Stimulated activated effector memory CD8-positive, alpha-beta T cell treated with anti-CD3 and anti-CD28 coated beads, Interleukin-12 subunit alpha, Interleukin-12 subunit beta, amount 100 ng/mL, for 72 hours (primary cell): ENCODE data around the gene ZNF516.

Experiments
- ATAC-seq: fragments of 150-1000 bp; cut with Tn5 transposase; 2 replicates; pipeline ENCODE4 v1.10.0; 2021
- DNase-seq, 2 donors: peaks; one replicate each; pipeline ENCODE4 v3.0.0; 2021 to 2022; ENCODE audit warnings: low spot score in 2 of 2
- H3K27ac Mint-ChIP-seq: one replicate; pipeline ENCODE4 v1.8.0; 2022; ENCODE audit warnings: mild to moderate bottlenecking, mixed read lengths
- H3K36me3 Mint-ChIP-seq: one replicate; pipeline ENCODE4 v1.8.0; 2022; ENCODE audit warnings: mild to moderate bottlenecking, mixed read lengths
- H3K4me1 Mint-ChIP-seq: one replicate; pipeline ENCODE4 v1.8.0; 2022; ENCODE audit warnings: mixed read lengths
- H3K4me3 Mint-ChIP-seq: one replicate; pipeline ENCODE4 v1.8.0; 2022; ENCODE audit warnings: mild to moderate bottlenecking, mixed read lengths
- H3K9me3 Mint-ChIP-seq: one replicate; pipeline ENCODE4 v1.8.0; 2022; ENCODE audit warnings: mixed read lengths

Gene ZNF516

GRCh38 chr18:76425146-76426131, 69.6 kb downstream of the ZNF516 start:
- DNase-seq (no peak), ATAC-seq (no peak)
- H3K27ac Mint-ChIP-seq = no peak overlapping the region
- H3K4me1 Mint-ChIP-seq = peaks cover 6% of the 10 kb centered on the region
- H3K4me3 Mint-ChIP-seq = no peak overlapping the region
- H3K36me3 Mint-ChIP-seq = no peaks in the 10 kb centered on the region
- H3K9me3 Mint-ChIP-seq = no peaks in the 10 kb centered on the region

DNA sequence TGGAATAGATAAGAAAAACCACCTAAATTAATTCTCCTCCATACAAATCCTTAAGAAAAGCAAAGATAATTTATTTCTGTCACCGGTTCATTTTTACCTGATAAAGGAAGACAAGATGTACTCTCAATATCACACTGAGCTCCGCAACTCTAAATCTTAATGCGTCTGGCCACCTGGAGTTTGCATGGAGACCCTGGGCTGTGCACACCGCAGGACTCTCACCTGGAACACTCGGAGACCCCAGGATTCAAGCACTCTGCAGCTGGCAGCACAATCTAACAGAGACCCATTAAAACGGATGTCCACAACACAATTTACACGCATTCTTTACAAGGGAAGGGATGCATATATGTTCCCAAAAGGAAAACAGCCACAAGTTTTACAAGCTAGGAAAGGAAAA, 72.2 kb downstream of the ZNF516 start:
- DNase-seq (no peak), ATAC-seq (no peak)
- Mint-ChIP-seq H3K36me3 (no peaks in the 10 kb centered on the region), H3K9me3 (no peaks in the 10 kb centered on the region), H3K4me1 (no peaks in the 10 kb centered on the region), H3K4me3 (no peak overlapping the region), H3K27ac (no peak overlapping the region)

GRCh38 chr18:76422121-76422520, 72.9 kb downstream of the ZNF516 start:
- H3K4me1 Mint-ChIP-seq = no peaks in the 10 kb centered on the region
- ATAC-seq (no peak), DNase-seq (no peak)
- H3K9me3 Mint-ChIP-seq = no peaks in the 10 kb centered on the region
- no peak overlapping the region for H3K27ac Mint-ChIP-seq
- no peak overlapping the region for H3K4me3 Mint-ChIP-seq
- H3K36me3 Mint-ChIP-seq = no peaks in the 10 kb centered on the region

GRCh38 chr18:76421685-76422078, 73.4 kb downstream of the ZNF516 start:
- no peaks in the 10 kb centered on the region for H3K36me3 Mint-ChIP-seq
- ATAC-seq = no peak

DNA sequence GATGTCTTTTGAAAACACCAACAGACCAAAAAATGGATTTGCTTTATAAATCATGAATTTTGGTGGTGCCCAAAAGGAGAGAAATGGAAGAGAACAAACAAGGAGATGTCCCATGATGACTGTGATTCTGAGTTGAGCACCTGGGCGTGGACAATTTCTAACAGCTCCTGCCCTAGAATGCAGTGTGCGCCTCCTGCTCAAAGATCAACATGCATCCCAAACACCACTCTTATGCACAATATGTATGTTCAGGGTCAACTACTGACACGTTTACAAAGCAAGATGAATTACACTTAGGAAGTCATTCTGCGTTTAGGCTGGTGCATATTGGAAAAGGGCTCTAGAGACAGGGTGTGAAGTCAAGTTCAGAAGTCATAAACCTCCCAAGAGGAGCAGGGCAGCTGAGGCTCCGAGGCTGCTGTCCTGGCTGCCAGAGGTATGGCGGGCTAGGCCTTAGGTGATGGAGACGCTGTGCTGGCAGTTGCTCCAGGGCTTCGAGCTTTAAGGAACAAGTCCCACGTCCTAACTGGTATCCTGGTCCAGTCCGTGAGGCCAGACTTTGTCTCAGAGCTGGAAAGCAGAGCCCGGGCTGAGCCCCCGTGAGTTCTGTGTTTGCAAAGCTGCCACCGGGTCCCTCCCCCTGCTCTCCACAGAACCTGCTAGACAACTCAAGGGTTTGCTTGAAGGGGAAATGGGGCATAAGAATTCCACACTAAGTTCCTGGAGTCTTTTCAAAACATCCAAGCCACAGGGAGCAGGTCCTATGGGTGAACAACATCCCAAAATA, 74.0 kb downstream of the ZNF516 start:
- H3K4me3 Mint-ChIP-seq = no peak overlapping the region
- no peak for ATAC-seq
- no peaks in the 10 kb centered on the region for H3K4me1 Mint-ChIP-seq
- no peak overlapping the region for H3K27ac Mint-ChIP-seq
- H3K36me3 Mint-ChIP-seq = no peaks in the 10 kb centered on the region
- no peak for DNase-seq
- H3K9me3 Mint-ChIP-seq = no peaks in the 10 kb centered on the region

More at GRCh38 chr18:76421685-76422078, 73.4 kb downstream of the ZNF516 start:
- Mint-ChIP-seq H3K4me3 (no peak overlapping the region), H3K27ac (no peak overlapping the region), H3K4me1 (no peaks in the 10 kb centered on the region), H3K9me3 (no peaks in the 10 kb centered on the region)
- DNase-seq = no peak

GRCh38 chr18:76419811-76420210, 75.2 kb downstream of the ZNF516 start:
- H3K4me1 Mint-ChIP-seq = peaks cover 9% of the 10 kb centered on the region
- no peaks in the 10 kb centered on the region for H3K9me3 Mint-ChIP-seq
- DNase-seq = no peak
- H3K27ac Mint-ChIP-seq = no peak overlapping the region
- H3K4me3 Mint-ChIP-seq = no peak overlapping the region
- H3K36me3 Mint-ChIP-seq = no peaks in the 10 kb centered on the region
- ATAC-seq = no peak

GRCh38 chr18:76416911-76417310, 78.1 kb downstream of the ZNF516 start:
- Mint-ChIP-seq H3K36me3 (no peaks in the 10 kb centered on the region), H3K4me1 (peaks cover 10% of the 10 kb centered on the region), H3K4me3 (no peak overlapping the region), H3K27ac (no peak overlapping the region), H3K9me3 (no peaks in the 10 kb centered on the region)
- ATAC-seq (no peak), DNase-seq (no peak)

- ATAC-seq = peak; percentile 92
- peak overlapping the region; percentile 6 for H3K27ac Mint-ChIP-seq
- no peaks in the 10 kb centered on the region for H3K9me3 Mint-ChIP-seq
- DNase-seq = no peak
- peaks cover 21% of the 10 kb centered on the region for H3K4me1 Mint-ChIP-seq
- no peak overlapping the region for H3K4me3 Mint-ChIP-seq
- H3K36me3 Mint-ChIP-seq = no peaks in the 10 kb centered on the region
These were observed 80.0 kb downstream of the ZNF516 start for GRCh38 chr18:76414936-76415621.

DNA sequence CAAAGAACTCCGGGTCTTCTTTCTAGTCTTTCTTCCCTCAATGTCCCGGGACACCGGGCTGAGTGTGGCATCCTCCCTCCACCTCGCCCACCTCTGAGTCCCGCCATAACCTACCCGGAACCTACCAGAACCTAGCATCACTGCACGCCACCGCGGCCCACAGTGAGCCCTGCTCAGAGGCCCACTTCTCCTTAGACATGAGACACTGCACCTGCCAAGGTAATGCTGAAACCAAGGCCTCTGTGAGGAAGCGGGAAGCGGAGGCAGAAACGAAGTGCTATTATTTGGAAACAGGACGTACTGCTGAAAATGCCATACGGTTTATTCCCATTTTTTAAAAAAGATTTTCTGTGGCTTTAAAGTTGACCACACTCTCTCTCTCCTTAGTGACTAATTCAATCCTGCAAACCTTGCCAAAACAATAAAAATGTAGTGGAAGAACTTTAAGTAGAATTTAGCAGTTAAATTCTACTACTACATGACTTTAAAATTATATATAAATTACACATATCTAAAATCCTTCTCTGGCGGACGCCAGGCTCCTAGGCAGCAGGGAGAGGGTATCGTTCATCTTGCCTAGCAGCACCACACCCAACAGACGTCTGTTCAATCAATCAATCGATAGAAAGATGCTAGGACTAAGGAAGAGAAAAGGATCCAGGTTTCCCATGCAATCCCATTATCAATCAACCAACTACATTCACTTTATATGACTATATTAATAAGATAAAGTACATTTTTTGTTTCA, 82.0 kb downstream of the ZNF516 start:
- no peak overlapping the region for H3K4me3 Mint-ChIP-seq
- H3K27ac Mint-ChIP-seq = no peak overlapping the region
- ATAC-seq = no peak
- no peaks in the 10 kb centered on the region for H3K9me3 Mint-ChIP-seq
- no peak for DNase-seq
- H3K4me1 Mint-ChIP-seq = peaks cover 21% of the 10 kb centered on the region
- no peaks in the 10 kb centered on the region for H3K36me3 Mint-ChIP-seq

DNA sequence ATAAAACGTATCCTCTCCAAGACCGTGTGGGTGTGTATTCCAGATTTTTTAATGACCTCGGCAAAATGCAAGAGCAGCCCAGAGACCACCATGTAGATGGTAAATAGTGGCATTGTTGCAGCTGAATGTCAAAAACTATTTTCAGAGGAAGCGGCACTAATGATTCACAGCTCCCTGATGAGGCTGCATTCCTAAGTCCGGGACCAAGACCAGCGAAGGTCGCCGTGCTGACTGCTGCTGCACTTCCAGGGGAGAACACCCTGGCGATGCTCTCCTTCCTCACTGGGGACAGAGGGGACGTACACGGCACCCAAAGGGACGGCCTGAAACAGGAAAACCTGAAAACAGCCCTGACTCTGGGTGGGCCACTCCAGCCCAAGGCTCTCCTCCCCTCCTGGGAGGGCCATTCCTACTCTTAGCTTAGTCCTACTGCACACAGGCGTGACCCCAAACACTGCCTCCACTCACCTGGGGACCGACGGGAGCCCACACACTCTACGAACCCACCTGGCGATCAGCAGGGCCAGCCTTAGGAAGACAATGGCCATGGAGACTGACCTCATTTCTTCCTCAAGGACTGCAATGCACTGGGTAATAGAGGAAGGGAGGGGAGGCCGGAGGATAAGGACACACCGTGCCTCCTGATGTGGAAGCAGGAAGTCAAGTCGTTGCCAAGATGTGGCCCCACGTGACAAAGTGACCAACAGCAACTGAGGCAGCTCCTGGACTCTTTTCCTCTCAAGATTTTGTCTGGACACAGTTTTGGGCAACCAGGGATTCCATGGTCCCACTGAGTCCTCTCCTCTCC, 82.8 kb downstream of the ZNF516 start:
- DNase-seq (no peak), ATAC-seq (no peak)
- Mint-ChIP-seq H3K4me1 (peaks cover 27% of the 10 kb centered on the region), H3K9me3 (no peaks in the 10 kb centered on the region), H3K4me3 (no peak overlapping the region), H3K36me3 (no peaks in the 10 kb centered on the region), H3K27ac (no peak overlapping the region)

GRCh38 chr18:76410660-76411417, 84.2 kb downstream of the ZNF516 start:
- Mint-ChIP-seq H3K4me3 (no peak overlapping the region), H3K36me3 (no peaks in the 10 kb centered on the region), H3K27ac (no peak overlapping the region), H3K9me3 (no peaks in the 10 kb centered on the region), H3K4me1 (peaks cover 33% of the 10 kb centered on the region)
- ATAC-seq (peak; percentile 59), DNase-seq (no peak)

- H3K9me3 Mint-ChIP-seq = no peaks in the 10 kb centered on the region
- ATAC-seq (no peak), DNase-seq (no peak)
- no peaks in the 10 kb centered on the region for H3K36me3 Mint-ChIP-seq
- peaks cover 26% of the 10 kb centered on the region for H3K4me1 Mint-ChIP-seq
- no peak overlapping the region for H3K4me3 Mint-ChIP-seq
- no peak overlapping the region for H3K27ac Mint-ChIP-seq
These were observed 85.0 kb downstream of the ZNF516 start for GRCh38 chr18:76410033-76410432.

- no peak for DNase-seq
- no peak overlapping the region for H3K27ac Mint-ChIP-seq
- no peak overlapping the region for H3K4me3 Mint-ChIP-seq
- ATAC-seq = no peak
- peaks cover 23% of the 10 kb centered on the region for H3K4me1 Mint-ChIP-seq
- no peaks in the 10 kb centered on the region for H3K9me3 Mint-ChIP-seq
- no peaks in the 10 kb centered on the region for H3K36me3 Mint-ChIP-seq
These were observed 86.5 kb downstream of the ZNF516 start for GRCh38 chr18:76408480-76409067.
